GM19324 (cell line): ENCODE data around the gene NTN1.

Experiments used
- ATAC-seq: cut with Tn5 transposase; IDR thresholded peaks from one replicate; pipeline ENCODE4 v1.9.1; 2021; ENCODE audit warnings: mild to moderate bottlenecking, moderate library complexity; ENCODE audit not compliant: unreplicated experiment, low FRiP score

NTN1 gene

DNA sequence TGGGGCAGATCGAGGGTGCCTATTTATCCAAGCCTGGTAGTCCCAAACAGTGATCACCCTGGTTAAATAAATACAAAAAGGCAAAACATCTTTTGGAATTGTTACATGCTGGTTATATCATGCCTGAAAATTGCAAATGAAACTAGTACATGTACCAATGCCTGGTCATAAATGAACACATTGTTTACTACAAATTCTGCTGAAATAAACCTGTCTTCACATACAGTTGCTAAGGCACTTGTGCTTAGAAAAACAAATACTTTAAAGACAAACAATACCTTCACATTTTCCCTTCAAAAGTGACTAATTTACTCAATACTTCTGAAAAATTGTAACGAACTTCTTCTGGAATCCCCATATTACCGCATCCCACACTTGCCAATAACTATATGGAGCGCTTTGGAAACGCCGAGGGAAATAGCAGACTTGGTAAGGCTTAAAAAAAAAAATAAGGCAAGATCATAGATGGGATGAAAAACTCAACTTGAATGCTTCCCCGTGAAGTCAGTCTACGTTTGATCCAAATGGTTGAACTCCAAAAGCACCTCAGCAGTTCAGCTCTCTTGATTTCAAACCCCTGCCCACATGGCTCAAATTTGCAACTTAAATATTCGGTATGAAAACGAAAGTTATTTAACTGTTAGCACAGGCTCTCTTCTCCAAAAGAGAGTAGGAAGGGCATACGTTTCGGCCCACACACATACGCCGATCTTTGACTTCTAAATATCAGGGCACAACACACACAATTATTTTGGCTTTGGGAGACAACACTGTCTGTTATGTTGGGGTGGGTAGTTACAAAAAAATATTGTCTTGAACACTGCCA lies 264.5 kb downstream of the NTN1 start:
- ATAC-seq = no peak

- ATAC-seq = no peak
Measured at GRCh38 chr17:9286434-9286833, 265.1 kb downstream of the NTN1 start.

- ATAC-seq = no peak
Measured at GRCh38 chr17:9287306-9287705, 266.0 kb downstream of the NTN1 start.

DNA sequence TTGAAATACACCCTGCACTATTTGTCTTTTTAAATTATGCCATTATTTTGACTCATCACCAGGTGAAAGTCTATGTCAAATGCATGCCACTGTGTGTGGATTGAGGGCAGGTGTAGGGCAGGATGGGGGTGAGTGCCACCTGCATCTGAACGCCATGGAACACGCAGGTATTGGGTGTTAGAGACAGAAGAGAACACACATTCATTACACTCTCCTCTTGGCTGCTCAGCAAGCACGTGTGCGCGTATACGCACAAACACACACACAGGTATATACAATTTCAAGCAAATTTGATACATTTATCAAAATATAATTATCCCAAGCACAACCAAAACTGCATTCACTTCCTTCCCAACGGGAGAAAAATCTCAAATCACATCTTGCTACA lies 268.9 kb downstream of the NTN1 start:
- ATAC-seq = no peak

GRCh38 chr17:9291912-9292560 lies 270.7 kb downstream of the NTN1 start:
- peak; percentile 44 for ATAC-seq

DNA sequence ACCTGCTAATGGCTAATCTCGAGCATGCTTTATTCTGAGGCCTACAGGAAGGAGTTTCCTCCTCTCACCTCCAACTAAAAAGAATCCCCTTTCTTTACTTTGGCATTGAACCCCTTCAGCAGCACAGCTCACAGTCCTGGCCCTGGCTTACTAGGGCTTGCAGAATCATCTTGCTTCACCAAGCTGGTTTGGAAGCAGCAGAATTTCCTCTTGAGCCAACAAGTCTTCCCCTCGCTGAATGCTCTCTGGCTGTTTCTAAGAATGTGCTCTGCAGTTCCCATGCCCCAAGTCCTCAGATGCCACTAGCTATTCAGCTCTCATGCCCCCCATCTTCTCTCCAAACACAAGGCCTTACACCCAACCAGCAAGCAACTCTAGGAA lies 271.2 kb downstream of the NTN1 start:
- no peak for ATAC-seq
